Loucy (cell line): ENCODE measurements around the gene PCOLCE2.

ENCODE experiments used
- EZH2phosphoT487 ChIP-seq: fragments of 200-600 bp; IDR thresholded peaks from 2 replicates; pipeline ENCODE4 v1.6.1; 2018; ENCODE audit warnings: antibody characterized with exemption, mild to moderate bottlenecking, moderate library complexity, borderline replicate concordance
- TF ChIP-seq, protein P1 (sequence below): fragments of 200-600 bp; sonication (generic); conservative IDR thresholded peaks from 2 replicates; pipeline ENCODE4 v1.5.1; 2014; ENCODE audit warnings: mild to moderate bottlenecking, antibody characterized with exemption, low read length

DNA sequence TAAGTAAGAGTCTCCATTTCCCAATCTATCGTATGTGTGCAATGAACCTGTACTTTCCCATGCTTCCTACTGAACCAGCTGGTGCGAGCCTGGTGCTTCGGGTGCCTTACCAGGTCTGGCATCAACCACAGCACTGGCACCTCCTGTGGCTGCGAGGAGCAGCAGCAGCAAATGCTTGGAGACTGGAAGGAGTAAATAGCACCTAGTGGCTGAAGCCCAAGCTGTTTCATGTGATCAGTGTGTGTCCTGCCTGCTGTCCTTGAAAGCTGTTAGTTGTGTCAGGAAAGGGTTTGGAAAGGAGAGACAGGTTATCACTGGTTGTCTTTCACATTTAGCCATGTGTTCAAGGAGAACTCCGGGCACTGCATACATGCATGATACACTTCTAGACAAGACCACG, 31.8 kb downstream of the PCOLCE2 start:
- TF ChIP-seq, protein P1, sequence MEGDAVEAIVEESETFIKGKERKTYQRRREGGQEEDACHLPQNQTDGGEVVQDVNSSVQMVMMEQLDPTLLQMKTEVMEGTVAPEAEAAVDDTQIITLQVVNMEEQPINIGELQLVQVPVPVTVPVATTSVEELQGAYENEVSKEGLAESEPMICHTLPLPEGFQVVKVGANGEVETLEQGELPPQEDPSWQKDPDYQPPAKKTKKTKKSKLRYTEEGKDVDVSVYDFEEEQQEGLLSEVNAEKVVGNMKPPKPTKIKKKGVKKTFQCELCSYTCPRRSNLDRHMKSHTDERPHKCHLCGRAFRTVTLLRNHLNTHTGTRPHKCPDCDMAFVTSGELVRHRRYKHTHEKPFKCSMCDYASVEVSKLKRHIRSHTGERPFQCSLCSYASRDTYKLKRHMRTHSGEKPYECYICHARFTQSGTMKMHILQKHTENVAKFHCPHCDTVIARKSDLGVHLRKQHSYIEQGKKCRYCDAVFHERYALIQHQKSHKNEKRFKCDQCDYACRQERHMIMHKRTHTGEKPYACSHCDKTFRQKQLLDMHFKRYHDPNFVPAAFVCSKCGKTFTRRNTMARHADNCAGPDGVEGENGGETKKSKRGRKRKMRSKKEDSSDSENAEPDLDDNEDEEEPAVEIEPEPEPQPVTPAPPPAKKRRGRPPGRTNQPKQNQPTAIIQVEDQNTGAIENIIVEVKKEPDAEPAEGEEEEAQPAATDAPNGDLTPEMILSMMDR, result peak; percentile 61
- TF ChIP-seq EZH2phosphoT487, result no peak
